ENCODE data around the gene CENPT.

CENPT gene

GRCh38 chr16:67858500-67858899 is 11.0 kb upstream of the CENPT start:
- H3K27me3 ChIP-seq (ENCODE audit: insufficient read depth, poor library complexity, severe bottlenecking) = no peaks in the 10 kb centered on the region
- TF ChIP-seq SPI1 (IDR thresholded peaks at IDR 0.05; ENCODE audit: borderline replicate concordance, low read depth) = no peak
- no peak for TF ChIP-seq REST (IDR thresholded peaks at IDR 0.05; ENCODE audit: insufficient replicate concordance, low read depth)
- TF ChIP-seq GABPA (IDR thresholded peaks at IDR 0.05; ENCODE audit: low read depth) = no peak
- no peak for TF ChIP-seq POLR2AphosphoS5 (IDR thresholded peaks at IDR 0.05; ENCODE audit: low read depth)
- no peak for TF ChIP-seq CTCF (IDR thresholded peaks at IDR 0.05; ENCODE audit: insufficient read depth, low read length)
- H3K4me3 ChIP-seq (replicated peaks; ENCODE audit: insufficient read depth, low read length) = no peak overlapping the region
- no peak for DNase-seq (ENCODE audit: low read depth in 1 of 2, low spot score in 1 of 2)
- peak overlapping the region; percentile 33 for H3K27ac ChIP-seq (replicated peaks)

DNA sequence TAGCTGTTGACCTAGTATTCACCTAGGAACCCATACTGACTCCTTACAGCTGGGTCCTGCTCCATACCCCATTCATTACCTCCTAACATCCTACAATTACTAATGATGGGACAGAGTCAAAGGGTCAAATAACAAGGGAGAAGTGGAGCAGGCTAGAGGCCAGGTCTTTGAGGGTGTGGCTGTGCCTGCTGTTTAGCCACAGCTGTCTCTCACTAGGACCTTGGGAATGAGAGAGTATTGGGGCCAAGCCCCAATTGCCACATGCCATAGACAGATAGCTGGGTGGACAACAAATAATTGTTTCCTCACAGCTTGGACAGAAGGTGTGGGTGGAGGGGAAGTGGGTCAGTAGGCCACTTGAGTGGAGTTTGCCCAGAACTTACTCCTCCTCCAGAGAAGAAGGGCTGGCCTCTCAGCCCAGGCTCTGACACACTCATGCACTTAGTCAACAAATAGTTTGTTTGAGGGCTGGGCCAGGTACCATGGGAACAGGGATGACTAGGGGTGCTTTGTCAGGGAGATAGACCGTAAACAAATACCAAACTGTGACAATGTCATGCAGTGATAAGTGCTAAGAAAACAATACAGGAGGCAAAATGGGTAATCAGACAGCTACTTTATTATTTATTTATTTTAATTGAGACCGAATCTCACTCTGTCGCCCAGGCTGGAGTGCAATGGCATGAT is 10.2 kb upstream of the CENPT start:
- H3K4me3 ChIP-seq (replicated peaks; ENCODE audit: insufficient read depth, low read length) = no peak overlapping the region
- peak overlapping the region; percentile 33 for H3K27ac ChIP-seq (replicated peaks)
- DNase-seq (ENCODE audit: low read depth in 1 of 2, low spot score in 1 of 2) = no peak
- H3K27me3 ChIP-seq (ENCODE audit: insufficient read depth, poor library complexity, severe bottlenecking) = no peaks in the 10 kb centered on the region
- no peak for TF ChIP-seq CTCF (IDR thresholded peaks at IDR 0.05; ENCODE audit: insufficient read depth, low read length)
- TF ChIP-seq GABPA (IDR thresholded peaks at IDR 0.05; ENCODE audit: low read depth) = no peak
- TF ChIP-seq REST (IDR thresholded peaks at IDR 0.05; ENCODE audit: insufficient replicate concordance, low read depth) = no peak
- TF ChIP-seq POLR2AphosphoS5 (IDR thresholded peaks at IDR 0.05; ENCODE audit: low read depth) = no peak
- TF ChIP-seq SPI1 (IDR thresholded peaks at IDR 0.05; ENCODE audit: borderline replicate concordance, low read depth) = no peak

GRCh38 chr16:67856927-67857546 is 9.5 kb upstream of the CENPT start:
- H3K4me3 ChIP-seq (replicated peaks; ENCODE audit: insufficient read depth, low read length) = no peak overlapping the region
- no peak for TF ChIP-seq REST (IDR thresholded peaks at IDR 0.05; ENCODE audit: insufficient replicate concordance, low read depth)

More at GRCh38 chr16:67856927-67857546, 9.5 kb upstream of the CENPT start:
- H3K27me3 ChIP-seq (ENCODE audit: insufficient read depth, poor library complexity, severe bottlenecking) = no peaks in the 10 kb centered on the region
- DNase-seq (ENCODE audit: low read depth in 1 of 2, low spot score in 1 of 2) = no peak
- no peak overlapping the region; the same call in 1 of the 2 replicates for H3K27ac ChIP-seq (replicated peaks)

All from HL-60 (cell line).